ENCODE results near the gene TMEM134. TPM values are rescaled to one million over a fixed set of nuclear protein-coding genes. Genes with fewer than 3 reads are reported as not detected.

Gene TMEM134
- total RNA-seq, 1 donor from 2014 or later, result 38.0 TPM

DNA sequence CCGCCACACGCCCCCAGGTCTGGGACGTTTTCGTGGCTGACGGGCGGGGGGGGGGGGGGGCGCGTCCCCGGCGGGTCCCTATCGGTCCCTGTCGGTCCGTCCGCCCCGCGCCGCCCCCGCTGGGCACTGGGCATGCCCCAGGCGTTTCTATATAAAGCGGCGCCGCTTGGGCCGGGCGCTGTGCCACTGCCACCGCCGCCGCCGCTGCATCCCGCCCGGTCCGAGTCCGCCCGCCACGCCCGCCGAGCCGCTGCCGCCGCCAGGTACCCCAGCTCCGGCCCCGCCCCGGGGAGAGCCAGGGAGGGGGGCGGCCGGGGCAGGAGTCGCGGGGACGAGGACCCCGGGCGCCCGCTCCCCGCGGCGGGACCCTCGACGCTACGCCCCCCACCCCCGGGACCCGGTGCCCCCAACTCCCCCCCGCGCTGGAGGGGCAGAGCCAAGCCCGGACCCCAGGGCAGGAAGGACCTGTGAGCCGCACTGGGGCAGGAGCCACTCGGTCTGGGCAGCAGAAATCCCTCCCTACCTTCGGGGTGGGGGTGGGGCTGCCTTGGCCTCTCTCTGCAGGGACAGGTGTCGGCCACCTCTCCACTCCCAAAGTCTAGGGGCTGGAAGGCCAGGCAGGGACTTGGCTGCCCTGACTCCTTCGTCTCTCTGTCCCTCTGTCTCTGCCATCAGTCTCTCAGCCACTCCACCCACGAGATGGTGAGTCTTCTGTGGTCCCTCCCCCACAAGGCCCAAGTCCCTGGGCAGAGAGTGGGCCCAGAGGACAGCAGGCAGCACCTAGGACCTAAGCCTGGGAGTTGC, 53.3 kb downstream of the TMEM134 start, which contains the start of gene CARNS1:
TSS of gene CARNS1 (plus strand) at position 178 of the 804 bp plus-strand sequence. CDS start at position 700, 522 bp downstream.
- H3K9me3 Mint-ChIP-seq (ENCODE audit: unreplicated experiment), result no peaks in the 10 kb centered on the region
- no peak for DNase-seq (ENCODE audit: low read depth)
- Histone ChIP-seq H3K79me2 (ENCODE audit: insufficient read depth, low read length) (no peaks in the 10 kb centered on the region), H2AFZ (ENCODE audit: low read depth, low read length) (peak within 1 kb of the TSS; percentile 47), H3K27me3 (ENCODE audit: insufficient read depth, low read length) (peaks cover 15% of the 10 kb centered on the region), H3K36me3 (ENCODE audit: insufficient read depth, low read length) (no peaks in the 10 kb centered on the region), H3K9ac (ENCODE audit: low read length) (no peak within 1 kb of the TSS), H3K4me2 (ENCODE audit: low read length) (peak within 1 kb of the TSS; percentile 50), H3K9me3 (ENCODE audit: insufficient read depth, low read depth, low read length) (no peaks in the 10 kb centered on the region), H3K4me3 (ENCODE audit: insufficient read depth, low read depth, low read length) (peak within 1 kb of the TSS; percentile 23), H3K4me1 (ENCODE audit: insufficient read depth, low read length) (peaks cover 8% of the 10 kb centered on the region), H4K20me1 (ENCODE audit: insufficient read depth, low read length) (no peaks in the 10 kb centered on the region), H3K27ac (ENCODE audit: low read depth, low read length) (no peak within 1 kb of the TSS)
- peak within 1 kb of the TSS; percentile 52 for H3K4me3 Mint-ChIP-seq (ENCODE audit: unreplicated experiment)
- TF ChIP-seq, protein P1, sequence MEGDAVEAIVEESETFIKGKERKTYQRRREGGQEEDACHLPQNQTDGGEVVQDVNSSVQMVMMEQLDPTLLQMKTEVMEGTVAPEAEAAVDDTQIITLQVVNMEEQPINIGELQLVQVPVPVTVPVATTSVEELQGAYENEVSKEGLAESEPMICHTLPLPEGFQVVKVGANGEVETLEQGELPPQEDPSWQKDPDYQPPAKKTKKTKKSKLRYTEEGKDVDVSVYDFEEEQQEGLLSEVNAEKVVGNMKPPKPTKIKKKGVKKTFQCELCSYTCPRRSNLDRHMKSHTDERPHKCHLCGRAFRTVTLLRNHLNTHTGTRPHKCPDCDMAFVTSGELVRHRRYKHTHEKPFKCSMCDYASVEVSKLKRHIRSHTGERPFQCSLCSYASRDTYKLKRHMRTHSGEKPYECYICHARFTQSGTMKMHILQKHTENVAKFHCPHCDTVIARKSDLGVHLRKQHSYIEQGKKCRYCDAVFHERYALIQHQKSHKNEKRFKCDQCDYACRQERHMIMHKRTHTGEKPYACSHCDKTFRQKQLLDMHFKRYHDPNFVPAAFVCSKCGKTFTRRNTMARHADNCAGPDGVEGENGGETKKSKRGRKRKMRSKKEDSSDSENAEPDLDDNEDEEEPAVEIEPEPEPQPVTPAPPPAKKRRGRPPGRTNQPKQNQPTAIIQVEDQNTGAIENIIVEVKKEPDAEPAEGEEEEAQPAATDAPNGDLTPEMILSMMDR (IDR thresholded peaks at IDR 0.05; ENCODE audit: insufficient read depth, low read depth, low read length), result no peak
- TF ChIP-seq EZH2 (IDR thresholded peaks at IDR 0.05; ENCODE audit: insufficient read depth, low read length), result no peak
- H3K27me3 Mint-ChIP-seq (ENCODE audit: low read depth, unreplicated experiment), result peaks cover 27% of the 10 kb centered on the region
- H3K36me3 Mint-ChIP-seq (ENCODE audit: low read depth, unreplicated experiment), result peaks cover 2% of the 10 kb centered on the region
- no peak for FAIRE-seq
- peaks cover 4% of the 10 kb centered on the region for H3K4me1 Mint-ChIP-seq (ENCODE audit: low read depth, unreplicated experiment)
- H3K27ac Mint-ChIP-seq (ENCODE audit: unreplicated experiment), result no peak within 1 kb of the TSS

DNA sequence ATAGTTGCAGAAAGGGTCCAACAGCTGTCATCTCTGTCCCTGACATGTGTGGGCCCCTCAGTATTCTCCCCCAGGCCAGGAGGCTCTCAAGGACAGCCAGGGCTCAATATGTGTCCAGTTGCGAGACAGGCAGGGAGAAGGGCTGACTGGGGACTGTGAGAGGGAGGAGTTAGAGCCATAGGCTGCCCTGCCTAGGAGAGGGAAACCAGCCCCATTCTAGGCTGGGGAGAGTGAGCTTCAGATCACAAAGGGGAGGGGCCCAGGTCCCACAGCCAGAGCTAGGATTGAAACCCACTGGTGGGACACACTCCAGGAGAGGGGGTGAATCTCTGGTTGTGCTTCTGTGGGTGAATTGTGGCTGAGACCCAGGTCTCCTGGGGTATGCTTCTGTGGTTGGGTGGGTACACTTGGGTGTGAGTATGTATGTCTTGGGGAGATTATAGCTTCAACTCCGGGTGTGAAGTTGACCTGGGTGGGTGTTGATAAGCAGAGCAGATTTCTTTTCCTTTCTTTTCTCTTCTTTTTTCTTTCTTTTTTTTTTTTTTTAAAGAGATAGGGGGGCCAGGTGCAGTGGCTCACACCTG, 55.7 kb downstream of the TMEM134 start:
- Mint-ChIP-seq H3K4me3 (ENCODE audit: unreplicated experiment) (peak overlapping the region; percentile 20), H3K36me3 (ENCODE audit: low read depth, unreplicated experiment) (peaks cover 2% of the 10 kb centered on the region), H3K4me1 (ENCODE audit: low read depth, unreplicated experiment) (peaks cover 4% of the 10 kb centered on the region), H3K27me3 (ENCODE audit: low read depth, unreplicated experiment) (peaks cover 28% of the 10 kb centered on the region), H3K9me3 (ENCODE audit: unreplicated experiment) (no peaks in the 10 kb centered on the region), H3K27ac (ENCODE audit: unreplicated experiment) (no peak overlapping the region)
- Histone ChIP-seq H3K4me2 (ENCODE audit: low read length) (no peak overlapping the region), H4K20me1 (ENCODE audit: insufficient read depth, low read length) (no peaks in the 10 kb centered on the region), H3K27me3 (ENCODE audit: insufficient read depth, low read length) (peaks cover 21% of the 10 kb centered on the region), H2AFZ (ENCODE audit: low read depth, low read length) (no peak overlapping the region), H3K79me2 (ENCODE audit: insufficient read depth, low read length) (no peaks in the 10 kb centered on the region), H3K4me3 (ENCODE audit: insufficient read depth, low read depth, low read length) (no peak overlapping the region), H3K4me1 (ENCODE audit: insufficient read depth, low read length) (peaks cover 4% of the 10 kb centered on the region), H3K36me3 (ENCODE audit: insufficient read depth, low read length) (no peaks in the 10 kb centered on the region), H3K27ac (ENCODE audit: low read depth, low read length) (no peak overlapping the region), H3K9me3 (ENCODE audit: insufficient read depth, low read depth, low read length) (no peaks in the 10 kb centered on the region), H3K9ac (ENCODE audit: low read length) (no peak overlapping the region)
- FAIRE-seq (no peak), DNase-seq (ENCODE audit: low read depth) (no peak)
- TF ChIP-seq, protein P1 (IDR thresholded peaks at IDR 0.05; ENCODE audit: insufficient read depth, low read depth, low read length), result no peak
- TF ChIP-seq EZH2 (IDR thresholded peaks at IDR 0.05; ENCODE audit: insufficient read depth, low read length), result no peak
